Measurements from ENCODE around the gene STPG4. TPM values are rescaled to one million over a fixed set of nuclear protein-coding genes. Genes with fewer than 3 reads are reported as not detected.

Gene STPG4
- total RNA-seq, 4 donors from 2014 or later: 1.4 to 4.1 TPM; not detected in 2

GRCh38 chr2:47179388-47179787 lies 24.3 kb upstream of the STPG4 start:
- intact Hi-C loops (cut with DNase I; ENCODE audit: low total_unique reads): no loop called here
- no peak for TF ChIP-seq CTCF (IDR thresholded peaks at IDR 0.05)
- no peak for TF ChIP-seq POLR2A (IDR thresholded peaks at IDR 0.05)
- H3K4me3 ChIP-seq (ENCODE audit: low read depth, poor library complexity, severe bottlenecking): no peak overlapping the region

GRCh38 chr2:47178341-47178740 lies 23.2 kb upstream of the STPG4 start:
- intact Hi-C loops (cut with DNase I; ENCODE audit: low total_unique reads): no loop called here
- 94 to 98% methylated on average over 6 of the region's 6 CpGs for WGBS, 2 donors

More at GRCh38 chr2:47179388-47179787, 24.3 kb upstream of the STPG4 start:
- 91 to 96% methylated on average over 6 of the region's 6 CpGs for WGBS, 2 donors
- DNase-seq (ENCODE audit: low spot score in 2 of 2): no peak

GRCh38 chr2:47177043-47177565 lies 22.0 kb upstream of the STPG4 start:
- H3K4me3 ChIP-seq (ENCODE audit: low read depth, poor library complexity, severe bottlenecking): peak overlapping the region; percentile 96
- WGBS, 2 donors: 10 to 13% methylated on average over 16 of the region's 16 CpGs
- TF ChIP-seq POLR2A (IDR thresholded peaks at IDR 0.05) (no peak), CTCF (IDR thresholded peaks at IDR 0.05) (no peak)
- intact Hi-C loops (cut with DNase I; ENCODE audit: low total_unique reads): no loop called here
- no peak for DNase-seq (ENCODE audit: low spot score in 2 of 2)

More at GRCh38 chr2:47178341-47178740, 23.2 kb upstream of the STPG4 start:
- no peak for DNase-seq (ENCODE audit: low spot score in 2 of 2)
- TF ChIP-seq CTCF (IDR thresholded peaks at IDR 0.05) (no peak), POLR2A (IDR thresholded peaks at IDR 0.05) (no peak)
- no peak overlapping the region for H3K4me3 ChIP-seq (ENCODE audit: low read depth, poor library complexity, severe bottlenecking)

- intact Hi-C loops (cut with DNase I; ENCODE audit: low total_unique reads): no loop called here
Observed at GRCh38 chr2:47174733-47175361, 19.7 kb upstream of the STPG4 start.

GRCh38 chr2:47173986-47174732 lies 19.1 kb upstream of the STPG4 start:
- intact Hi-C loops (cut with DNase I; ENCODE audit: low total_unique reads): no loop called here
- no peak for DNase-seq (ENCODE audit: low spot score in 2 of 2)
- WGBS, 2 donors: 22 to 25% methylated on average over 9 of the region's 9 CpGs
- TF ChIP-seq POLR2A (IDR thresholded peaks at IDR 0.05): no peak
- no peak for TF ChIP-seq CTCF (IDR thresholded peaks at IDR 0.05)
- H3K4me3 ChIP-seq (ENCODE audit: low read depth, poor library complexity, severe bottlenecking): no peak overlapping the region

More at GRCh38 chr2:47174733-47175361, 19.7 kb upstream of the STPG4 start:
- WGBS, 2 donors: 0 to 2% methylated on average over 15 of the region's 15 CpGs
- peak; percentile 72 to 87 for DNase-seq (ENCODE audit: low spot score in 2 of 2)
- TF ChIP-seq POLR2A (IDR thresholded peaks at IDR 0.05) (no peak), CTCF (IDR thresholded peaks at IDR 0.05) (no peak)
- peak overlapping the region; percentile 60 for H3K4me3 ChIP-seq (ENCODE audit: low read depth, poor library complexity, severe bottlenecking)

All from lower leg skin (tissue), 4 donors.